ENCODE data around the gene TIMM13. TPM values are rescaled to one million over a fixed set of nuclear protein-coding genes. Genes with fewer than 3 reads are reported as not detected.
"Not testable (repeated sequence)": the region's sequence is repeated elsewhere in the genome, so short reads cannot be mapped to it uniquely, and the experiment has no call there.

TIMM13 gene
- polyA plus RNA-seq, 6 donors from 2014 or later = 50.0 to 99.3 (median 70.8) TPM

- no peak for ATAC-seq (ENCODE audit: low read depth in 2 of 2)
- DNase-seq = no peak
- H3K4me3 Mint-ChIP-seq = no peak overlapping the region
- H3K4me1 Mint-ChIP-seq = peaks cover 12 to 21% (median 13%) of the 10 kb centered on the region in 3 donors
- no peaks in the 10 kb centered on the region for H3K9me3 Mint-ChIP-seq
- no peaks in the 10 kb centered on the region for H3K27me3 Mint-ChIP-seq
- H3K36me3 Mint-ChIP-seq = no peaks in the 10 kb centered on the region
- H3K27ac Mint-ChIP-seq = peak overlapping the region in 1 of 6 donors; percentile 49
Measured at GRCh38 chr19:2423071-2423914, 4.1 kb downstream of the TIMM13 start.

GRCh38 chr19:2421581-2422306, 5.6 kb downstream of the TIMM13 start:
- H3K4me1 Mint-ChIP-seq = peaks cover 3 to 10% (median 5%) of the 10 kb centered on the region in 3 donors
- ATAC-seq (ENCODE audit: low read depth in 2 of 2) (no peak), DNase-seq (no peak)
- H3K27me3 Mint-ChIP-seq = no peaks in the 10 kb centered on the region
- no peaks in the 10 kb centered on the region for H3K9me3 Mint-ChIP-seq
- no peak overlapping the region for H3K27ac Mint-ChIP-seq
- H3K4me3 Mint-ChIP-seq = peak overlapping the region in 1 of 8 donors; percentile 59
- no peaks in the 10 kb centered on the region for H3K36me3 Mint-ChIP-seq

DNA sequence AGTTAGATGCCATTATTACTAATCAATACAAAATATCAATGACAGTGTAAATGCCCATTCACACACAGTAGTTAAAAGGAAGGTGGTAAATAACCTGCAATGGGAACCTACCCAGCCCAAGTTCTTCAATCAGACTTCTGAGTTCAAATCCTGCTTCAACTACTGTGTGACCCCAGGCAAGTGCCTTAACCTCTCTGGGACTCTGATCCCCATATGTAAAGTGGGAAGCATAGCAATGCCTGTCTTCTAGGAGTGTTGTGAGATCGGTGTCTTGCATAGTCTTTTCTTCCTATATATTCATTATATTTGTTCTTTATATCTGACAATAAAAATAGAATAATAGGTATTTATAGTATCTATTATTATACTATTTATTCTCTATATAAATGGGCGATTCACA, 6.9 kb downstream of the TIMM13 start:
- H3K4me1 Mint-ChIP-seq = peaks cover 0 to 4% (median 0%) of the 10 kb centered on the region in 3 donors
- H3K27ac Mint-ChIP-seq = no peak overlapping the region
- no peak for DNase-seq
- no peak overlapping the region for H3K4me3 Mint-ChIP-seq
- H3K36me3 Mint-ChIP-seq = no peaks in the 10 kb centered on the region
- H3K9me3 Mint-ChIP-seq = no peaks in the 10 kb centered on the region
- no peak for ATAC-seq (ENCODE audit: low read depth in 2 of 2)
- H3K27me3 Mint-ChIP-seq = no peaks in the 10 kb centered on the region

DNA sequence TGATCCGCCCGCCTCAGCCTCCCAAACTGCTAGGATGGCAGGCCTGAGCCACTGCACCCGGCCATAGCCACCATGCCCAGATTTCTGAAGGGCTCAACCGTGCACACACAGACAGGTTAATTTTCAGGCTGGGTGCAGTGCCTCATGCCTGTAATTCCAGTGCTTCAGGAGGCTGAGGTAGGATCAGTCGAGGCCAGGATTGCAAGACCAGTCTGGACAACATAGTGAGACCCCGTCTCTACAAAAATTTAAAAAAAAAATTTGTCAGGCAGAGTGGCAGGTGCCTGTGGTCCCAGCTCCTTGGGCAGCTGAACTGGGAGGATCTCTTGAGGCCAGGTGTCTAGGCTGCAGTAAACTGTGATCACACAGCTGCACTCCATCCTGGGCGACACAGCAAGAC, 7.6 kb downstream of the TIMM13 start:
- H3K4me1 Mint-ChIP-seq = peaks cover 0 to 4% (median 0%) of the 10 kb centered on the region in 3 donors
- DNase-seq (no peak), ATAC-seq (ENCODE audit: low read depth in 2 of 2) (no peak)
- no peaks in the 10 kb centered on the region for H3K36me3 Mint-ChIP-seq
- H3K27me3 Mint-ChIP-seq = no peaks in the 10 kb centered on the region
- H3K27ac Mint-ChIP-seq = peak overlapping the region in 1 of 6 donors; percentile 21
- no peaks in the 10 kb centered on the region for H3K9me3 Mint-ChIP-seq
- no peak overlapping the region for H3K4me3 Mint-ChIP-seq

- peak overlapping the region in 1 of 6 donors; percentile 62 for H3K27ac Mint-ChIP-seq
Measured at GRCh38 chr19:2417881-2418406, 9.4 kb downstream of the TIMM13 start.

GRCh38 chr19:2417436-2417835, 9.9 kb downstream of the TIMM13 start:
- DNase-seq; H3K4me1 Mint-ChIP-seq; H3K36me3 Mint-ChIP-seq; ATAC-seq (ENCODE audit: low read depth in 2 of 2); H3K27me3 Mint-ChIP-seq; H3K9me3 Mint-ChIP-seq; H3K4me3 Mint-ChIP-seq: not testable (repeated sequence)
- H3K27ac Mint-ChIP-seq = peak overlapping the region in 1 of 6 donors; percentile 87

More at GRCh38 chr19:2417881-2418406, 9.4 kb downstream of the TIMM13 start:
- H3K4me3 Mint-ChIP-seq = no peak overlapping the region
- no peaks in the 10 kb centered on the region for H3K27me3 Mint-ChIP-seq
- DNase-seq (no peak), ATAC-seq (ENCODE audit: low read depth in 2 of 2) (no peak)
- H3K9me3 Mint-ChIP-seq = no peaks in the 10 kb centered on the region
- H3K4me1 Mint-ChIP-seq = peaks cover 0 to 4% (median 0%) of the 10 kb centered on the region in 3 donors
- H3K36me3 Mint-ChIP-seq = no peaks in the 10 kb centered on the region

DNA sequence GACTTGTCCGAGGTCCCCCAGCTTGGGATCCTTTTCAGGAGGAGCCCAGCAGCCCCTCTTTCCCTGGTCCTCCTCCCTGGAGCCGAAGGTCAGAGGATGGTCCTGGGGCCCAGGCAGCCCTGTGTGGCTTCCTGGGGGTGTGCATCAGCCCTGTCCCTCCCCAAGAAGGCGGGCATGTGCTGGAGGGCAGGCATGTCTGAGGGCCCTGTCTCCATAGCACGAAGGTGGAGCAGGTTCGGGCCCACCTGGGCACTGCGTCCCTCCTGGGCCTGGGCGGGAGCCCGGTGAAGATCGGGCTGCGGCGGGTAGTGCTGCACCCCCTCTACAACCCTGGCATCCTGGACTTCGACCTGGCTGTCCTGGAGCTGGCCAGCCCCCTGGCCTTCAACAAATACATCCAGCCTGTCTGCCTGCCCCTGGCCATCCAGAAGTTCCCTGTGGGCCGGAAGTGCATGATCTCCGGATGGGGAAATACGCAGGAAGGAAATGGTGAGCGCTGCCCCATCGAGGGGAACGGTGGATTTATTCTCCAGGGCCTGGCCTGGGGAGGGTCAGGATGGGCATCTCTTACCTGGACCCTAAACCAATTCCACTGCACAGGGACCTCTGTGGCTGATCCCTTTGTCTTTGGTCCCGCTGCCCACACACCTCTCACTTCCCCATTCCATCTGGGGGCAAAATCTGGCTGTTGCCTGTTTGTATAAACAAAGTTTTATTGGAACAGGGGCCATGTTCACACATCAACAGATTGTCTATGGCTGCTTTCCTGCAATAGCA, 10.9 kb downstream of the TIMM13 start:
- no peak for DNase-seq
- Mint-ChIP-seq H3K36me3 (no peaks in the 10 kb centered on the region), H3K27ac (peak overlapping the region in 5 of 6 donors; percentile 21 to 69 (median 42)), H3K4me3 (no peak overlapping the region), H3K4me1 (peaks cover 0 to 4% (median 0%) of the 10 kb centered on the region in 3 donors), H3K9me3 (peaks cover 0 to 4% (median 0%) of the 10 kb centered on the region in 7 donors), H3K27me3 (no peaks in the 10 kb centered on the region)
- ATAC-seq (ENCODE audit: low read depth in 2 of 2) = peak in 1 of 2 donors; percentile 40

GRCh38 chr19:2415973-2416319, 11.4 kb downstream of the TIMM13 start:
- Mint-ChIP-seq H3K27ac (no peak overlapping the region), H3K27me3 (no peaks in the 10 kb centered on the region), H3K36me3 (no peaks in the 10 kb centered on the region), H3K9me3 (peaks cover 0 to 5% (median 0%) of the 10 kb centered on the region in 7 donors), H3K4me1 (peaks cover 0 to 4% (median 0%) of the 10 kb centered on the region in 3 donors), H3K4me3 (peak overlapping the region in 1 of 8 donors; percentile 22)
- DNase-seq (no peak), ATAC-seq (ENCODE audit: low read depth in 2 of 2) (no peak)

GRCh38 chr19:2415281-2415972, 12.0 kb downstream of the TIMM13 start:
- Mint-ChIP-seq H3K27me3 (peaks cover 0 to 4% (median 0%) of the 10 kb centered on the region in 3 donors), H3K27ac (no peak overlapping the region)
- ATAC-seq (ENCODE audit: low read depth in 2 of 2) = no peak

DNA sequence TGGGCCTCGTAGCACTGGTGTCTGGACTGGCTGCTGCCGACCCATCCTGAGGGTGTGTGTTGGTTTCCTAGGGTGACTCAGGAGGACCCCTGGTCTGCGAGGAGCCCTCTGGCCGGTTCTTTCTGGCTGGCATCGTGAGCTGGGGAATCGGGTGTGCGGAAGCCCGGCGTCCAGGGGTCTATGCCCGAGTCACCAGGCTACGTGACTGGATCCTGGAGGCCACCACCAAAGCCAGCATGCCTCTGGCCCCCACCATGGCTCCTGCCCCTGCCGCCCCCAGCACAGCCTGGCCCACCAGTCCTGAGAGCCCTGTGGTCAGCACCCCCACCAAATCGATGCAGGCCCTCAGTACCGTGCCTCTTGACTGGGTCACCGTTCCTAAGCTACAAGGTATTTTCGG, 13.8 kb downstream of the TIMM13 start:
- H3K4me1 Mint-ChIP-seq = no peaks in the 10 kb centered on the region
- H3K27ac Mint-ChIP-seq = no peak overlapping the region
- no peak overlapping the region for H3K4me3 Mint-ChIP-seq
- no peak for DNase-seq
- H3K36me3 Mint-ChIP-seq = peaks cover 0 to 7% of the 10 kb centered on the region in 2 donors
- no peak for ATAC-seq (ENCODE audit: low read depth in 2 of 2)
- peaks cover 0 to 8% (median 2%) of the 10 kb centered on the region in 7 donors for H3K9me3 Mint-ChIP-seq
- H3K27me3 Mint-ChIP-seq = peaks cover 0 to 14% (median 10%) of the 10 kb centered on the region in 3 donors

More at GRCh38 chr19:2415281-2415972, 12.0 kb downstream of the TIMM13 start:
- Mint-ChIP-seq H3K4me1 (peaks cover 0 to 4% (median 0%) of the 10 kb centered on the region in 3 donors), H3K4me3 (peak overlapping the region in 1 of 8 donors; percentile 22), H3K9me3 (peaks cover 0 to 5% (median 0%) of the 10 kb centered on the region in 7 donors), H3K36me3 (no peaks in the 10 kb centered on the region)
- no peak for DNase-seq

DNA sequence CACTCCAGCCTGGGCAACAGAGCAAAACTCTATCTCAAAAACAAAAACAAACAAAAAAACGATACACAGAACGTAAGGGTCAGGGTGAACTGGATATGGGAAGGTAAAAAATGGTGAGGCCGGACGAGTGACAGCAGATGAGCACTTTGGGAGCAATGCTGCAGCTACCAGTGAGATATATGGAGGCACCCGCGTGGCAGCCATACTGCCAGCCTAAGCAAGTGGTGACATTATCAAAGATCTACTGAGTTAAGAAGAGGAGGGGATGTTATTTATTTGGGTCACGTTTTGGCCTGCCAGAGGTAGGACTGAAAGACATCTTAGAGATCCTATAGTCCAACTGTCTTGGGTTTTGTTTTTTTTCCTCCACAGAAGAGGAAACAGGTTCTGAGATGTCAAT, 14.2 kb downstream of the TIMM13 start:
- Mint-ChIP-seq H3K4me1 (no peaks in the 10 kb centered on the region), H3K9me3 (peaks cover 0 to 8% (median 2%) of the 10 kb centered on the region in 7 donors), H3K36me3 (peaks cover 0 to 7% of the 10 kb centered on the region in 2 donors), H3K27ac (peak overlapping the region in 1 of 6 donors; percentile 77), H3K4me3 (no peak overlapping the region), H3K27me3 (peaks cover 0 to 14% (median 10%) of the 10 kb centered on the region in 3 donors)
- DNase-seq (no peak), ATAC-seq (ENCODE audit: low read depth in 2 of 2) (no peak)

- H3K4me3 Mint-ChIP-seq = no peak overlapping the region
- ATAC-seq (ENCODE audit: low read depth in 2 of 2) (no peak), DNase-seq (no peak)
- peak overlapping the region in 1 of 6 donors; percentile 51 for H3K27ac Mint-ChIP-seq
- H3K36me3 Mint-ChIP-seq = peaks cover 0 to 7% of the 10 kb centered on the region in 2 donors
- peaks cover 0 to 14% (median 10%) of the 10 kb centered on the region in 3 donors for H3K27me3 Mint-ChIP-seq
- H3K9me3 Mint-ChIP-seq = peaks cover 0 to 8% (median 2%) of the 10 kb centered on the region in 7 donors
- H3K4me1 Mint-ChIP-seq = no peaks in the 10 kb centered on the region
Measured at GRCh38 chr19:2412449-2412848, 14.9 kb downstream of the TIMM13 start.
